GM12865 (cell line): ENCODE data around the gene CDH13.

Source experiments
- DNase-seq: peaks from one replicate; pipeline ENCODE4 v3.0.0; 2010; ENCODE audit warnings: low read depth
- H3K4me3 ChIP-seq: 2 replicates; pipeline ENCODE4 v1.5.1; 2011; ENCODE audit warnings: mild to moderate bottlenecking, low read depth, low read length, control low read depth
- CTCF ChIP-seq: IDR thresholded peaks from 2 replicates; pipeline ENCODE4 v1.5.1; 2011; ENCODE audit warnings: low read length, control low read depth, low read depth, inconsistent platforms; ENCODE audit not compliant: insufficient read depth; ENCODE audit errors: missing control alignments

CDH13 gene

DNA sequence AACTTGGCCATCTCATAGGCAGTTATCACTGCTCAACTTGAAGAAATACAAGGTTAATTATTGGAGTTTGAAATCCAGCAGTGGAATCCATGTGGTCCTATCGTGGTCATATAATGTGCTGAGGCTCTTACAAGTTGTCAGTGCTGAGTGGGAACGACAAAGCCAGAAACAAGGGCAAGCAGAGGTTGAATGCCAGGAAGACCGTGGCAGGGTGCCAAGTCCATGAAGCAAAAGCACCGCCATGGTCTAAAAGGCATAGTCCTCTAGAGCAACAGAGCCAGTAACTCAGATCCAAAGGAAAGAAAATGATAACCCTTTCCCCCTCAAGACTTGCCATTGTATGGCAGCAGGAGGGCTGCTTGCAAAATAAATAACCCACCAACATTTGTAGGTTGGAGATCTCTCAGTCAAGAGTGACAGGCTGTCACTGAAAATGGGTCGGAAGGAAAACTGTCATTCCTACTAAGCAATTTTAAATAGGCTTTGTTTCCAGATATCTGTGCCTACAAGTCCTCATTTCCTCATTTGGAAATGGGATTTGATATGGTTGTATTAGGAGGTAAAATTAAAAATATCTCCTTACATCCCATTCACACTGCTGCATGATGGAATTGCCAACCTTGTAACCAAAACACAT is 1144.7 kb downstream of the CDH13 start:
- no peak for DNase-seq
- TF ChIP-seq CTCF = no peak
- H3K4me3 ChIP-seq = no peak overlapping the region

DNA sequence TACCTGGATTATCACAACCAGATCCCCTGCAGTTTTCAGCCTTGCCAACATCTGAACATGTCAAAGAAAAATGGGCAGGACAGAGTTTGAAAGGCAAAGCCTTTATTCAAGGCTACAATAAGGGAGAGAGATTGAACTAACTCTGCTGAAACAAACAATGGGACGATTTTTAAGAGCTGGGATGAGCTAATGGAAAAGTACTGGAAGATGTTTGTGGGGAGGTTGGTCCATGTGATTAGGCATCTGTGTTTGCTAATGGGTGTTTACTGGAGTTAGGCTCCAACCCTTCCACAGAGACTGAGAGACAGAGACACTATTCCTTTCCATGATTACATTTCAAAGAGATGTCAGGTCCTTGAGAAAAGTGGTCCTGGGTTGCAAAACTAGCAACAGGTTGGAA is 1146.0 kb downstream of the CDH13 start:
- no peak for TF ChIP-seq CTCF
- DNase-seq = no peak

DNA sequence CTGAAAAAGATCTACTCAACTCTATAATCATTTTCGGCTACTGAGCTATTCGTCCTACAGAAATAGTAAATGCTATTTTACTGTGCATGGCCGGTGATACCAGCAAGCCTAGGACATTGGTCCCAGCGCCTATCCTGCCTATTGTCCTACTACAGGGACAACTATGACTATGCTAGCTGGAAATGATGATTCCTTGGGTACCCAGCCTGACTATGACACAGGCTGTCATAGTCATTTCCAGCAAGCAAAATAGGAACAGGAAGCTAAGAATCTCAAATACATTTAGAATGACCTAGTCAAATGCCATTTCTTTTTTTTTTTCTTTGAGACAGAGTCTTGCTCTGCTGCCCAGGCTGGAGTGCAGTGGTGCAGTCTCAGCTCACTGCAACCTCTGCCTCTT is 1147.3 kb downstream of the CDH13 start:
- no peak for TF ChIP-seq CTCF
- no peak for DNase-seq
- no peak overlapping the region for H3K4me3 ChIP-seq

More for the DNA sequence above, 1146.0 kb downstream of the CDH13 start:
- H3K4me3 ChIP-seq = no peak overlapping the region

GRCh38 chr16:83776944-83777343 is 1150.2 kb downstream of the CDH13 start:
- no peak overlapping the region for H3K4me3 ChIP-seq
- no peak for TF ChIP-seq CTCF
- DNase-seq = no peak

DNA sequence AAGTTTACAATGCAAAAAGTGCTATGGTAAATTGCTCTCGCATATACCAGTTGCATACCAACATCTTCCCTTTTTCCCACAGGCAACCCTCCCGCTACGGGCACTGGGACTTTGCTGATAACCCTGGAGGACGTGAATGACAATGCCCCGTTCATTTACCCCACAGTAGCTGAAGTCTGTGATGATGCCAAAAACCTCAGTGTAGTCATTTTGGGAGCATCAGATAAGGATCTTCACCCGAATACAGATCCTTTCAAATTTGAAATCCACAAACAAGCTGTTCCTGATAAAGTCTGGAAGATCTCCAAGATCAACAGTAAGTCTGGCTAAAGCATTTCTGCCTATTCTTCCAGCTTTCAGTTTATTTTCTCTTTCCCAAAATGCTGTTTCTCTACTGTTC is 1153.1 kb downstream of the CDH13 start:
- TF ChIP-seq CTCF = no peak
- H3K4me3 ChIP-seq = no peak overlapping the region
- no peak for DNase-seq

- H3K4me3 ChIP-seq = no peak overlapping the region
- no peak for TF ChIP-seq CTCF
- no peak for DNase-seq
Observed at GRCh38 chr16:83785455-83785854, 1158.7 kb downstream of the CDH13 start.
